ENCODE data around the gene HLA-B. TPM values are rescaled to one million over a fixed set of nuclear protein-coding genes. Genes with fewer than 3 reads are reported as not detected.
A peak's percentile ranks its signal among the peaks of the same experiment; 100 is the strongest.

The HLA-B gene
- total RNA-seq, 1 donor from 2014 or later = 270 TPM

- DNase-seq (ENCODE audit: low read depth) = no peak
Observed at GRCh38 chr6:31353384-31353945, 3.5 kb downstream of the HLA-B start.

- DNase-seq (ENCODE audit: low read depth) = no peak
Observed at GRCh38 chr6:31352683-31353383, 4.1 kb downstream of the HLA-B start.

- DNase-seq (ENCODE audit: low read depth) = no peak
Observed at GRCh38 chr6:31352310-31352682, 4.7 kb downstream of the HLA-B start.

GRCh38 chr6:31351401-31352309 lies 5.3 kb downstream of the HLA-B start:
- no peak for DNase-seq (ENCODE audit: low read depth)

- no peak for DNase-seq (ENCODE audit: low read depth)
Observed at GRCh38 chr6:31351033-31351380, 6.0 kb downstream of the HLA-B start.

- no peak for DNase-seq (ENCODE audit: low read depth)
Observed at GRCh38 chr6:31350196-31351032, 6.6 kb downstream of the HLA-B start.

- no peak for DNase-seq (ENCODE audit: low read depth)
Observed at GRCh38 chr6:31349301-31349700, 7.7 kb downstream of the HLA-B start.

GRCh38 chr6:31345026-31345730 lies 11.8 kb downstream of the HLA-B start:
- DNase-seq (ENCODE audit: low read depth) = no peak

- no peak for DNase-seq (ENCODE audit: low read depth)
Observed at GRCh38 chr6:31340228-31340627, 16.8 kb downstream of the HLA-B start.

GRCh38 chr6:31339210-31339609 lies 17.8 kb downstream of the HLA-B start:
- no peak for DNase-seq (ENCODE audit: low read depth)

- no peak for DNase-seq (ENCODE audit: low read depth)
Observed at GRCh38 chr6:31336896-31337496, 20.0 kb downstream of the HLA-B start.

- peak; percentile 10 for DNase-seq (ENCODE audit: low read depth)
Observed at GRCh38 chr6:31332637-31333602, 24.1 kb downstream of the HLA-B start.

GRCh38 chr6:31328355-31328960 lies 28.5 kb downstream of the HLA-B start:
- DNase-seq (ENCODE audit: low read depth) = no peak

GRCh38 chr6:31321820-31322219 lies 35.2 kb downstream of the HLA-B start:
- no peak for DNase-seq (ENCODE audit: low read depth)

- no peak for DNase-seq (ENCODE audit: low read depth)
Observed at GRCh38 chr6:31321005-31321707, 35.8 kb downstream of the HLA-B start.

- no peak for DNase-seq (ENCODE audit: low read depth)
Observed at GRCh38 chr6:31317036-31317435, 39.9 kb downstream of the HLA-B start.

- DNase-seq (ENCODE audit: low read depth) = no peak
Observed at GRCh38 chr6:31309641-31310040, 47.3 kb downstream of the HLA-B start.

- no peak for DNase-seq (ENCODE audit: low read depth)
Observed at GRCh38 chr6:31308845-31309175, 48.2 kb downstream of the HLA-B start.
